ENCODE results near the gene CEP89.

CEP89 gene

DNA sequence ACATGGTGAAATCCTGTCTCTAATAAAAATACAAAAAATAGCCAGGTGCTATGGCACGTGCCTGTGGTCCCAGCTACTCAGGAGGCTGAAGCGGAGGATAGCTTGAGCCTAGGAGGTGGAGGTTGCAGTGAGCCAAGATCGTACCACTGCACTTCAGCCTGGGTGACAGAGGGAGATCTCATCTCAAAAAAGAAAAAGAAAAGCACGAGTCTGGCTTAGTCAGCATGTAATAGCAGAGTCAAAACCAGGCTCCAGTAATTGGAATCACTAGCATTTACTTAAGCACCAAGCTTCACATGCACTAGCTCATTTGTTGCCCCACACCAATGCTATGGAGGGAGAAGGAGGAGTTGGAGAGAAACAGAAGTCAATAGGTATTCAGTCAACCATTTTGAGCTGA is 60.3 kb downstream of the CEP89 start:
- Histone ChIP-seq H4K20me1 (ENCODE audit: insufficient read depth) (no peaks in the 10 kb centered on the region), H3K36me3 (ENCODE audit: insufficient read depth) (no peaks in the 10 kb centered on the region), H3K4me3 (IDR thresholded peaks at IDR 0.05; ENCODE audit: insufficient read depth, low read depth, low read length) (no peak overlapping the region), H3K4me1 (ENCODE audit: low read depth, poor library complexity, severe bottlenecking) (peaks cover 24% of the 10 kb centered on the region), H3K27ac (no peak overlapping the region), H3K79me2 (ENCODE audit: insufficient read depth, low read depth) (no peaks in the 10 kb centered on the region), H3K4me2 (no peak overlapping the region), H3K27me3 (ENCODE audit: insufficient read depth, low read depth) (no peaks in the 10 kb centered on the region), H2AFZ (ENCODE audit: low read depth) (no peak overlapping the region), H3K9ac (no peak overlapping the region)
- TF ChIP-seq, protein P1, sequence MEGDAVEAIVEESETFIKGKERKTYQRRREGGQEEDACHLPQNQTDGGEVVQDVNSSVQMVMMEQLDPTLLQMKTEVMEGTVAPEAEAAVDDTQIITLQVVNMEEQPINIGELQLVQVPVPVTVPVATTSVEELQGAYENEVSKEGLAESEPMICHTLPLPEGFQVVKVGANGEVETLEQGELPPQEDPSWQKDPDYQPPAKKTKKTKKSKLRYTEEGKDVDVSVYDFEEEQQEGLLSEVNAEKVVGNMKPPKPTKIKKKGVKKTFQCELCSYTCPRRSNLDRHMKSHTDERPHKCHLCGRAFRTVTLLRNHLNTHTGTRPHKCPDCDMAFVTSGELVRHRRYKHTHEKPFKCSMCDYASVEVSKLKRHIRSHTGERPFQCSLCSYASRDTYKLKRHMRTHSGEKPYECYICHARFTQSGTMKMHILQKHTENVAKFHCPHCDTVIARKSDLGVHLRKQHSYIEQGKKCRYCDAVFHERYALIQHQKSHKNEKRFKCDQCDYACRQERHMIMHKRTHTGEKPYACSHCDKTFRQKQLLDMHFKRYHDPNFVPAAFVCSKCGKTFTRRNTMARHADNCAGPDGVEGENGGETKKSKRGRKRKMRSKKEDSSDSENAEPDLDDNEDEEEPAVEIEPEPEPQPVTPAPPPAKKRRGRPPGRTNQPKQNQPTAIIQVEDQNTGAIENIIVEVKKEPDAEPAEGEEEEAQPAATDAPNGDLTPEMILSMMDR (conservative IDR thresholded peaks at IDR 0.05; ENCODE audit: low read depth, low read length), result no peak

DNA sequence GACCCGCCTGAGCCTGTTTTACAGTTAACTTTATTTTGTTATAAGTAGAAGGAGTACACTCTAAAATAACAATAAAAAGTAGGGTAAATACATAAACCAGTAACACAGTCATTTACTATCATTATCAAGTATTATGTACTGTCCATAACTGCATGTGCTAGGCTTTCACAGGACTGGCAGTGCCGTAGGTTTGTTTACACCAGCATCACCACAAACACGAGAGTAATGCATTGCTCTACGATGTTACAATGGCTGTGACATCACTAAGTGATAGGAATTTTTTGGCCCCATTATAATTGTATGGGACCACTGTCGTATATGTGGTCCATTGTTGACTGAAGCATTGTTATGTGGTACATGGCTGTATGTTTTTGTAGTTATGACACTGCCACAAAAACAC is 60.9 kb downstream of the CEP89 start:
- no peak overlapping the region for H3K4me3 ChIP-seq (IDR thresholded peaks at IDR 0.05; ENCODE audit: insufficient read depth, low read depth, low read length)
- no peak overlapping the region for H3K4me2 ChIP-seq
- no peaks in the 10 kb centered on the region for H3K27me3 ChIP-seq (ENCODE audit: insufficient read depth, low read depth)
- no peak overlapping the region for H3K9ac ChIP-seq
- H4K20me1 ChIP-seq (ENCODE audit: insufficient read depth), result no peaks in the 10 kb centered on the region
- no peak overlapping the region for H3K27ac ChIP-seq
- H3K4me1 ChIP-seq (ENCODE audit: low read depth, poor library complexity, severe bottlenecking), result peaks cover 21% of the 10 kb centered on the region
- TF ChIP-seq, protein P1 (conservative IDR thresholded peaks at IDR 0.05; ENCODE audit: low read depth, low read length), result no peak
- H3K36me3 ChIP-seq (ENCODE audit: insufficient read depth), result no peaks in the 10 kb centered on the region
- no peaks in the 10 kb centered on the region for H3K79me2 ChIP-seq (ENCODE audit: insufficient read depth, low read depth)
- H2AFZ ChIP-seq (ENCODE audit: low read depth), result no peak overlapping the region

DNA sequence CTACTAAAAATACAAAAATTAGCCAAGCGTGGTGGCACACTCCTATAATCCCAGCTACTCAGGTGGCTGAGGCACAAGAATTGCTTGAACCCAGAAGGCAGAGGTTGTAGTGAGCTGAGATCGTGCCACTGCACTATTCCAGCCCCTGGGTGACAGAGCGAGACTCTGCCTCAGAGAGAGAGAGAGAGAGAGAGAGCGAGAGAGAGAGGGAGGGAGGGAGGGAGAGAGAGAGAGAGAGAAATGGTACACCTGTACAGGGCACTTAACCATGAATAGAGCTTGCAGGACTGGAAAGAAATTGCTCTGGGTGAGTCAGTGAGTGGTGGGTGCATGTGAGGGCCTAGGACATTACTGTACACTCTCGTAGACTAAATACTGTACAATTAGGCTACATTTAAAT is 61.7 kb downstream of the CEP89 start:
- no peak overlapping the region for H2AFZ ChIP-seq (ENCODE audit: low read depth)
- H3K9ac ChIP-seq, result no peak overlapping the region
- no peaks in the 10 kb centered on the region for H3K79me2 ChIP-seq (ENCODE audit: insufficient read depth, low read depth)
- TF ChIP-seq, protein P1 (conservative IDR thresholded peaks at IDR 0.05; ENCODE audit: low read depth, low read length), result no peak
- no peaks in the 10 kb centered on the region for H3K36me3 ChIP-seq (ENCODE audit: insufficient read depth)
- H3K4me3 ChIP-seq (IDR thresholded peaks at IDR 0.05; ENCODE audit: insufficient read depth, low read depth, low read length), result no peak overlapping the region
- no peak overlapping the region for H3K4me2 ChIP-seq
- no peak overlapping the region for H3K27ac ChIP-seq
- H3K27me3 ChIP-seq (ENCODE audit: insufficient read depth, low read depth), result no peaks in the 10 kb centered on the region
- H4K20me1 ChIP-seq (ENCODE audit: insufficient read depth), result no peaks in the 10 kb centered on the region
- peaks cover 13% of the 10 kb centered on the region for H3K4me1 ChIP-seq (ENCODE audit: low read depth, poor library complexity, severe bottlenecking)

DNA sequence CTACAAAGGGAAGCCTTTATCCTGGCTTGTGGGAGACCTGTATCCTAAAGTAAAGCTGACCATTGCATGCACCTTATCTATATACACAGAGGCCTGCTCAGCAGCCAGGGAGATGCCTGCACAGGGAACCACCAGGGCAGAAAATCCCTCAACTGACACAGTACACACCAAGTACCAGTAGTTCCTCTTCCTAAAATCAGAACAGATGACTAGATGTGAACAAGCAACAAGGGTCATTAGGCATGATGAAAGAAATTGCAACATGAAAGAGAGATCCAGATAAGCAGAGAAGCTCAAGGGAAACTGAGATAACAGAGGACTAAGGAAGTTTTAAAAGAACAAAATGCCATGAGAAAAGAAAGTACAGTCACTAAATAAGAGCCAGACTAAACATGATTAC is 62.5 kb downstream of the CEP89 start:
- H3K79me2 ChIP-seq (ENCODE audit: insufficient read depth, low read depth), result no peaks in the 10 kb centered on the region
- no peak overlapping the region for H3K27ac ChIP-seq
- H2AFZ ChIP-seq (ENCODE audit: low read depth), result no peak overlapping the region
- no peaks in the 10 kb centered on the region for H3K36me3 ChIP-seq (ENCODE audit: insufficient read depth)
- H4K20me1 ChIP-seq (ENCODE audit: insufficient read depth), result no peaks in the 10 kb centered on the region
- H3K4me2 ChIP-seq, result no peak overlapping the region
- H3K9ac ChIP-seq, result no peak overlapping the region
- no peak overlapping the region for H3K4me3 ChIP-seq (IDR thresholded peaks at IDR 0.05; ENCODE audit: insufficient read depth, low read depth, low read length)
- peaks cover 4% of the 10 kb centered on the region for H3K4me1 ChIP-seq (ENCODE audit: low read depth, poor library complexity, severe bottlenecking)
- H3K27me3 ChIP-seq (ENCODE audit: insufficient read depth, low read depth), result no peaks in the 10 kb centered on the region
- TF ChIP-seq, protein P1 (conservative IDR thresholded peaks at IDR 0.05; ENCODE audit: low read depth, low read length), result no peak
